Right lobe of liver (tissue), 4 donors: Measurements from ENCODE around the gene CCDC32.
"Not testable (repeated sequence)": the region's sequence is repeated elsewhere in the genome, so short reads cannot be mapped to it uniquely, and the experiment has no call there.

Experiments used
- POLR2A ChIP-seq: fragments of 450-650 bp; IDR thresholded peaks from one replicate; pipeline ENCODE4 v1.6.1; 2017; ENCODE audit warnings: antibody characterized with exemption, mild to moderate bottlenecking
- TF ChIP-seq, protein P1 (sequence below), 4 donors: fragments of 200-600 bp in 3 of 4; fragments of 450-650 bp in 1 of 4; IDR thresholded peaks; one replicate each; pipeline versions ENCODE4 v1.5.1 to v1.8.0; 2016 to 2022; ENCODE audit warnings: antibody characterized with exemption in 4 of 4, mild to moderate bottlenecking in 2 of 4
- donor health status: DM: no; HTN: no; CAD: no.
- donor health status: DM: no; HTN: no; CAD: no.
- donor health status: DM: no; HTN: yes; CAD: no.

DNA sequence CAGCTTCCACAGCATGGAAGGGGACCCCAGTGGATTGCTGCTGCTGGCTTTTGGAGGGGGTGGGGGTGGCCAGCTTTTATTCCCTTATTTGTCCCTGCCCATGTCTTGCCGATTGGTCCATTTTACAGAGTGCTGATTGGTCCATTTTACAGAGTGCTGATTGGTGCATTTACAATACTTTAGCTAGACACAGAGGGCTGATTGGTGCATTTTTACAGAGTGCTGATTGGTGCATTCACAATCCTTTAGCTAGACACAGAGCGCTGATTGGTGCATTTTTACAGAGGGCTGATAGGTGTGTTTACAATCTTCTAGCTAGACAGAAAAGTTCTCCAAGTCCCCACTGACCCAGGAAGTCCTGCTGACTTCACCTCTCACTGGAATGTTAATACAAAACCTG is 17.0 kb upstream of the CCDC32 start:
- not testable (repeated sequence) for TF ChIP-seq POLR2A
- TF ChIP-seq, protein P1, sequence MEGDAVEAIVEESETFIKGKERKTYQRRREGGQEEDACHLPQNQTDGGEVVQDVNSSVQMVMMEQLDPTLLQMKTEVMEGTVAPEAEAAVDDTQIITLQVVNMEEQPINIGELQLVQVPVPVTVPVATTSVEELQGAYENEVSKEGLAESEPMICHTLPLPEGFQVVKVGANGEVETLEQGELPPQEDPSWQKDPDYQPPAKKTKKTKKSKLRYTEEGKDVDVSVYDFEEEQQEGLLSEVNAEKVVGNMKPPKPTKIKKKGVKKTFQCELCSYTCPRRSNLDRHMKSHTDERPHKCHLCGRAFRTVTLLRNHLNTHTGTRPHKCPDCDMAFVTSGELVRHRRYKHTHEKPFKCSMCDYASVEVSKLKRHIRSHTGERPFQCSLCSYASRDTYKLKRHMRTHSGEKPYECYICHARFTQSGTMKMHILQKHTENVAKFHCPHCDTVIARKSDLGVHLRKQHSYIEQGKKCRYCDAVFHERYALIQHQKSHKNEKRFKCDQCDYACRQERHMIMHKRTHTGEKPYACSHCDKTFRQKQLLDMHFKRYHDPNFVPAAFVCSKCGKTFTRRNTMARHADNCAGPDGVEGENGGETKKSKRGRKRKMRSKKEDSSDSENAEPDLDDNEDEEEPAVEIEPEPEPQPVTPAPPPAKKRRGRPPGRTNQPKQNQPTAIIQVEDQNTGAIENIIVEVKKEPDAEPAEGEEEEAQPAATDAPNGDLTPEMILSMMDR (IDR thresholded peaks at IDR 0.05) = not testable (repeated sequence)
